CD14-positive monocyte (primary cell): ENCODE results near the gene INPP4B. TPM values are rescaled to one million over a fixed set of nuclear protein-coding genes. Genes with fewer than 3 reads are reported as not detected.

Experiments
- DNase-seq, 3 donors: peaks; one replicate each; pipeline ENCODE4 v3.0.0-alpha.2; 2011 to 2022
- H2AFZ ChIP-seq: 2 replicates; pipeline ENCODE4 v1.6.0; 2012; ENCODE audit warnings: mild to moderate bottlenecking, low read depth, low read length, inconsistent platforms; ENCODE audit not compliant: insufficient read depth, poor library complexity, severe bottlenecking
- H3K27ac ChIP-seq, 2 donors: 1 replicate in 1 of 2; 2 replicates in 1 of 2; pipeline ENCODE4 v1.5.1; 2012 to 2013; ENCODE audit warnings: low read length in 2 of 2, control low read depth in 1 of 2, inconsistent platforms in 1 of 2, low read depth in 1 of 2, mild to moderate bottlenecking in 1 of 2
- H3K27me3 ChIP-seq, 2 donors: one replicate each; pipeline versions ENCODE4 v1.6.0 to v1.6.1; 2011 to 2013; ENCODE audit warnings: low read length in 2 of 2; ENCODE audit not compliant: control insufficient read depth in 2 of 2, insufficient read depth in 2 of 2
- H3K36me3 ChIP-seq, 2 donors: replicated peaks in 1 of 2; 1 replicate in 1 of 2; 2 replicates in 1 of 2; pipeline versions ENCODE4 v1.5.1 to v1.6.1; 2012 to 2013; ENCODE audit warnings: low read length in 2 of 2, control low read depth in 1 of 2, inconsistent platforms in 1 of 2, mild to moderate bottlenecking in 1 of 2; ENCODE audit not compliant: insufficient read depth in 2 of 2, control insufficient read depth in 1 of 2
- H3K4me1 ChIP-seq, 2 donors: 1 replicate in 1 of 2; 2 replicates in 1 of 2; pipeline versions ENCODE4 v1.5.1 to v1.6.1; 2012 to 2013; ENCODE audit warnings: low read length in 2 of 2, control low read depth in 1 of 2, inconsistent platforms in 1 of 2, mild to moderate bottlenecking in 1 of 2, moderate library complexity in 1 of 2; ENCODE audit not compliant: insufficient read depth in 2 of 2, control insufficient read depth in 1 of 2
- H3K4me2 ChIP-seq: replicated peaks from 2 replicates; pipeline ENCODE3; 2012; ENCODE audit warnings: low read length, moderate library complexity, mild to moderate bottlenecking; ENCODE audit not compliant: poor library complexity, severe bottlenecking; ENCODE audit errors: extremely low read depth
- H3K4me3 ChIP-seq, 3 experiments: fragments of 200-600 bp in 1 of 3; sonication (generic) in 1 of 3; replicated peaks in 1 of 3; 1 replicate in 2 of 3; 2 replicates in 1 of 3; pipeline ENCODE4 v1.5.1; 2011 to 2013; ENCODE audit warnings: low read length in 3 of 3, mild to moderate bottlenecking in 3 of 3, control low read depth in 2 of 3, low read depth in 2 of 3, inconsistent platforms in 1 of 3, moderate library complexity in 1 of 3
- H3K79me2 ChIP-seq: 2 replicates; pipeline ENCODE4 v1.6.0; 2012; ENCODE audit warnings: mild to moderate bottlenecking, control low read depth, inconsistent platforms, low read length, moderate library complexity; ENCODE audit not compliant: insufficient read depth
- H3K9ac ChIP-seq: 2 replicates; pipeline ENCODE4 v1.6.0; 2017; ENCODE audit warnings: low read length, mild to moderate bottlenecking; ENCODE audit not compliant: insufficient read depth, poor library complexity, severe bottlenecking
- H3K9me3 ChIP-seq, 2 donors: replicated peaks in 1 of 2; 1 replicate in 1 of 2; 2 replicates in 1 of 2; pipeline versions ENCODE4 v1.5.1 to v1.6.1; 2012 to 2013; ENCODE audit warnings: low read length in 2 of 2, control low read depth in 1 of 2; ENCODE audit not compliant: control insufficient read depth in 1 of 2, insufficient read depth in 1 of 2
- H4K20me1 ChIP-seq: 2 replicates; pipeline ENCODE4 v1.6.0; 2012; ENCODE audit warnings: mild to moderate bottlenecking, low read length, control low read depth, moderate library complexity; ENCODE audit not compliant: insufficient read depth
- H3K27ac Mint-ChIP-seq, 7 donors: one replicate each; pipeline ENCODE4 v1.8.0; 2020; ENCODE audit warnings: mild to moderate bottlenecking in 7 of 7, mixed read lengths in 7 of 7, moderate library complexity in 6 of 7, inconsistent platforms in 2 of 7
- H3K27me3 Mint-ChIP-seq, 3 donors: one replicate each; pipeline ENCODE4 v1.8.0; 2021 to 2022; ENCODE audit warnings: low read depth in 3 of 3, mild to moderate bottlenecking in 3 of 3, mixed read lengths in 3 of 3, moderate library complexity in 3 of 3, inconsistent platforms in 1 of 3
- H3K36me3 Mint-ChIP-seq, 2 donors: one replicate each; pipeline ENCODE4 v1.8.0; 2020; ENCODE audit warnings: mixed read lengths in 2 of 2, inconsistent platforms in 1 of 2, mild to moderate bottlenecking in 1 of 2
- H3K4me1 Mint-ChIP-seq: one replicate; pipeline ENCODE4 v1.8.0; 2020; ENCODE audit warnings: mild to moderate bottlenecking, mixed read lengths
- H3K4me3 Mint-ChIP-seq, 2 donors: one replicate each; pipeline ENCODE4 v1.8.0; 2020; ENCODE audit warnings: mild to moderate bottlenecking in 2 of 2, mixed read lengths in 2 of 2, moderate library complexity in 1 of 2
- H3K9me3 Mint-ChIP-seq, 7 donors: one replicate each; pipeline ENCODE4 v1.8.0; 2020 to 2022; ENCODE audit warnings: mixed read lengths in 7 of 7, mild to moderate bottlenecking in 6 of 7, moderate library complexity in 6 of 7, inconsistent platforms in 2 of 7
- WGBS: methylation state at CpG from one replicate; pipeline ENCODE4 v1.1.5; 2013; ENCODE audit warnings: missing lambda C conversion rate; ENCODE audit not compliant: insufficient coverage; 5-methylcytosine and 5-hydroxymethylcytosine counted together
- intact Hi-C, 2 donors: fragments of 100-400 bp; cut with micrococcal nuclease; formaldehyde crosslinking; loops; one replicate each; pipeline versions ENCODE4 v1.15.0 to v1.15.1; 2023
- polyA plus RNA-seq, 3 donors: library from polyadenylated mRNA; depleted of rRNA in 1 of 3; unstranded in 2 of 3; stranded (reverse) in 1 of 3; fragments of 300-500 nt in 2 of 3; fragments of >200 nt in 1 of 3; fragmentation: Illumina TruSeq in 2 of 3; gene quantifications; 1 replicate in 2 of 3; 2 replicates in 1 of 3; pipeline ENCODE4 v1.2.3, GENCODE V29; 2012 to 2021
- TF ChIP-seq, protein P1 (sequence below): fragments of 200-600 bp; IDR thresholded peaks from one replicate; pipeline ENCODE4 v1.8.0; 2022; ENCODE audit warnings: antibody characterized with exemption, mild to moderate bottlenecking

Gene INPP4B
- polyA plus RNA-seq, 3 donors: 0.13 to 0.38 (median 0.22) TPM

DNA sequence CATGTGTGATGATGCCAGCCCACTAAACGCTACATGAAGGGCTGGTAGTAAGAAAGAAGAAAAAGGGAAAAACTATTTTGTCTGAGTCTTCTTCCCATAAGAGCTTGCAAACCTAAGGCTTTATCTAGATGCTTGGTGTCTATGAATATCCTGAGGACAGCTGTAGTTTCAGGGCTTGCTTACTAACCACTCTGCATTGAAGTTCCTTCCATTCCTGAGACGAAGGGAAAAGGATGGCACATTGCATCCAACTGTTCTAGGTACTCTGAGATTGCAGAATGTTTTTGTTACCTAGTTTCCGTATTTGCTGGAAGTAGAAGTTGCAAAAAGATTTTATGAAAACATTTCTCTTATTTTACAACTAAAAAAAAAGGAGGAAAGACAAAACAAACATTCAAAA, 665.1 kb downstream of the INPP4B start:
- Histone ChIP-seq H2AFZ (no peak overlapping the region), H4K20me1 (no peaks in the 10 kb centered on the region), H3K4me3 (no peak overlapping the region), H3K9ac (no peak overlapping the region), H3K79me2 (no peaks in the 10 kb centered on the region), H3K4me2 (no peak overlapping the region), H3K4me1 (no peaks in the 10 kb centered on the region), H3K27ac (no peak overlapping the region), H3K36me3 (no peaks in the 10 kb centered on the region), H3K9me3 (no peaks in the 10 kb centered on the region), H3K27me3 (no peaks in the 10 kb centered on the region)
- Mint-ChIP-seq H3K4me1 (no peaks in the 10 kb centered on the region), H3K27me3 (no peaks in the 10 kb centered on the region), H3K27ac (no peak overlapping the region), H3K9me3 (peaks cover 0 to 6% (median 0%) of the 10 kb centered on the region in 7 donors), H3K4me3 (no peak overlapping the region), H3K36me3 (no peaks in the 10 kb centered on the region)
- intact Hi-C loops: no loop called here
- whole genome bisulfite sequencing: no CpG with 5 or more reads among the region's 3 CpGs
- DNase-seq: no peak
- TF ChIP-seq, protein P1, sequence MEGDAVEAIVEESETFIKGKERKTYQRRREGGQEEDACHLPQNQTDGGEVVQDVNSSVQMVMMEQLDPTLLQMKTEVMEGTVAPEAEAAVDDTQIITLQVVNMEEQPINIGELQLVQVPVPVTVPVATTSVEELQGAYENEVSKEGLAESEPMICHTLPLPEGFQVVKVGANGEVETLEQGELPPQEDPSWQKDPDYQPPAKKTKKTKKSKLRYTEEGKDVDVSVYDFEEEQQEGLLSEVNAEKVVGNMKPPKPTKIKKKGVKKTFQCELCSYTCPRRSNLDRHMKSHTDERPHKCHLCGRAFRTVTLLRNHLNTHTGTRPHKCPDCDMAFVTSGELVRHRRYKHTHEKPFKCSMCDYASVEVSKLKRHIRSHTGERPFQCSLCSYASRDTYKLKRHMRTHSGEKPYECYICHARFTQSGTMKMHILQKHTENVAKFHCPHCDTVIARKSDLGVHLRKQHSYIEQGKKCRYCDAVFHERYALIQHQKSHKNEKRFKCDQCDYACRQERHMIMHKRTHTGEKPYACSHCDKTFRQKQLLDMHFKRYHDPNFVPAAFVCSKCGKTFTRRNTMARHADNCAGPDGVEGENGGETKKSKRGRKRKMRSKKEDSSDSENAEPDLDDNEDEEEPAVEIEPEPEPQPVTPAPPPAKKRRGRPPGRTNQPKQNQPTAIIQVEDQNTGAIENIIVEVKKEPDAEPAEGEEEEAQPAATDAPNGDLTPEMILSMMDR: no peak

DNA sequence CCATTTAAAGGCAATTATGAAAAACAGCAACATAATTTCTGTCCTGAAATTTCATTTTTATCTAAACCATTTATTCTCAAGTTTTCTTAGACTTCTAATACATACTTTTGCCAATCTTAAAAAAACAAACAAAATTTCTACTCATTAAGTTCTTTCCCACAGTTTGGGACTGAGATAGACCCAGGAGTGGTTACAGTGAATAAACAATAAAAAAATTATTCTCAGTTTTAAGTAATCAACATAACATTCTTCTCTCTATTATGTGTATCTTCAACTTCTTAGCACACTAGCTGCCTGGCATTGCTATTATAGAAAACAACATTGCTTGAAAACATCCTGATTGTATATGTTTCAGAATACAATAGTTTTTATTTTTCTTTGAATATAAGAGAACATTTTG, 676.9 kb downstream of the INPP4B start:
- Histone ChIP-seq H3K9ac (no peak overlapping the region), H3K4me3 (no peak overlapping the region), H3K79me2 (no peaks in the 10 kb centered on the region), H3K4me1 (no peaks in the 10 kb centered on the region), H3K4me2 (no peak overlapping the region), H3K27ac (no peak overlapping the region), H3K36me3 (no peaks in the 10 kb centered on the region), H3K9me3 (no peaks in the 10 kb centered on the region), H3K27me3 (no peaks in the 10 kb centered on the region), H2AFZ (no peak overlapping the region), H4K20me1 (no peaks in the 10 kb centered on the region)
- H3K36me3 Mint-ChIP-seq: no peaks in the 10 kb centered on the region
- no peak overlapping the region for H3K27ac Mint-ChIP-seq
- H3K9me3 Mint-ChIP-seq: peaks cover 0 to 4% (median 0%) of the 10 kb centered on the region in 7 donors
- TF ChIP-seq, protein P1: no peak
- H3K4me1 Mint-ChIP-seq: no peaks in the 10 kb centered on the region
- intact Hi-C loops: no loop called here
- H3K27me3 Mint-ChIP-seq: no peaks in the 10 kb centered on the region
- no peak overlapping the region for H3K4me3 Mint-ChIP-seq
- no peak for DNase-seq
